Suprapubic skin (tissue), 3 donors: ENCODE data around the gene HOXA9.

Experiments
- CTCF ChIP-seq, 2 donors: fragments of 200-600 bp in 1 of 2; fragments of 450-650 bp in 1 of 2; sonication (generic) in 1 of 2; IDR thresholded peaks; one replicate each; pipeline ENCODE4 v1.5.1; 2016 to 2019; ENCODE audit warnings: antibody characterized with exemption in 2 of 2, mild to moderate bottlenecking in 1 of 2, moderate library complexity in 1 of 2
- POLR2A ChIP-seq, 2 donors: fragments of 450-650 bp; IDR thresholded peaks; one replicate each; pipeline ENCODE4 v1.6.1; 2017; ENCODE audit warnings: antibody characterized with exemption in 2 of 2, mild to moderate bottlenecking in 2 of 2, moderate library complexity in 2 of 2

- TF ChIP-seq CTCF (IDR thresholded peaks at IDR 0.05), result peak; percentile 56 to 95
- peak in 1 of 2 donors; percentile 47 for TF ChIP-seq POLR2A (IDR thresholded peaks at IDR 0.05)
Measured at GRCh38 chr7:27150568-27151340, 14.6 kb downstream of the HOXA9 start.
